Stimulated activated CD8-positive, alpha-beta memory T cell treated with anti-CD3 and anti-CD28 coated beads, Interleukin-12 subunit alpha, Interleukin-12 subunit beta, amount 100 ng/mL, for 24 hours (primary cell): ENCODE results near the gene NUP210L.
A peak's percentile ranks its signal among the peaks of the same experiment; 100 is the strongest.
"Not testable (repeated sequence)": the region's sequence is repeated elsewhere in the genome, so short reads cannot be mapped to it uniquely, and the experiment has no call there.

Source experiments
- DNase-seq: peaks from one replicate; pipeline ENCODE4 v3.0.0-alpha.2; 2020; ENCODE audit errors: extremely low read depth

NUP210L gene

GRCh38 chr1:153991806-153992205 lies 163.1 kb downstream of the NUP210L start:
- no peak for DNase-seq

GRCh38 chr1:153991151-153991630 lies 163.7 kb downstream of the NUP210L start:
- no peak for DNase-seq

- DNase-seq: peak; percentile 59
Measured at GRCh38 chr1:153990468-153991150, 164.3 kb downstream of the NUP210L start, which contains the start of gene RPS27. Gene RPS27, plus strand, starts transcription at chr1:153990762. Its CDS starts 35 bp downstream, at chr1:153990797.

GRCh38 chr1:153987621-153988020 lies 167.3 kb downstream of the NUP210L start:
- DNase-seq: no peak

GRCh38 chr1:153985941-153986761 lies 168.7 kb downstream of the NUP210L start, which contains the start of gene RAB13:
Gene RAB13, minus strand, starts transcription at chr1:153986339. Its CDS starts 103 bp downstream, at chr1:153986236.
- DNase-seq: no peak

- DNase-seq: no peak
Measured at GRCh38 chr1:153985341-153985912, 169.4 kb downstream of the NUP210L start.

GRCh38 chr1:153984123-153984894 lies 170.6 kb downstream of the NUP210L start:
- DNase-seq: no peak

- DNase-seq: not testable (repeated sequence)
Measured at GRCh38 chr1:153981735-153982134, 173.1 kb downstream of the NUP210L start.

- DNase-seq: not testable (repeated sequence)
Measured at GRCh38 chr1:153979091-153979490, 175.8 kb downstream of the NUP210L start.

- no peak for DNase-seq
Measured at GRCh38 chr1:153978274-153978909, 176.5 kb downstream of the NUP210L start.

- DNase-seq: peak; percentile 66
Measured at GRCh38 chr1:153977250-153978240, 177.3 kb downstream of the NUP210L start, which contains the start of gene JTB. Gene JTB, minus strand, starts transcription at chr1:153977674. Its CDS starts 422 bp downstream, at chr1:153977252.

- no peak for DNase-seq
Measured at GRCh38 chr1:153976819-153977249, 178.0 kb downstream of the NUP210L start.

- DNase-seq: no peak
Measured at GRCh38 chr1:153973525-153973924, 181.3 kb downstream of the NUP210L start.

- DNase-seq: no peak
Measured at GRCh38 chr1:153973071-153973470, 181.8 kb downstream of the NUP210L start.

- no peak for DNase-seq
Measured at GRCh38 chr1:153970346-153970745, 184.5 kb downstream of the NUP210L start.

- no peak for DNase-seq
Measured at GRCh38 chr1:153968972-153969371, 185.9 kb downstream of the NUP210L start.

GRCh38 chr1:153968408-153968807 lies 186.5 kb downstream of the NUP210L start:
- no peak for DNase-seq

- no peak for DNase-seq
Measured at GRCh38 chr1:153968000-153968363, 186.9 kb downstream of the NUP210L start.

GRCh38 chr1:153967107-153967999 lies 187.5 kb downstream of the NUP210L start, which contains the start of gene CREB3L4:
Gene CREB3L4, plus strand, starts transcription at chr1:153967902. Its CDS starts 624 bp downstream, at chr1:153968526.
- DNase-seq: no peak
